Nephron progenitor cell (in vitro differentiated cells): ENCODE measurements around the gene CCDC141.

Experiments
- DNase-seq: peaks from one replicate; pipeline ENCODE4 v3.0.0; 2021
- H3K27ac Mint-ChIP-seq: 2 replicates; pipeline ENCODE4 v1.8.0; 2021; ENCODE audit warnings: mild to moderate bottlenecking, moderate library complexity, mixed read lengths
- H3K27me3 Mint-ChIP-seq: 2 replicates; pipeline ENCODE4 v1.8.0; 2021; ENCODE audit warnings: mild to moderate bottlenecking, low read depth, mixed read lengths; ENCODE audit not compliant: poor library complexity
- H3K36me3 Mint-ChIP-seq: 2 replicates; pipeline ENCODE4 v1.8.0; 2021; ENCODE audit warnings: low read depth, mixed read lengths
- H3K4me1 Mint-ChIP-seq: 2 replicates; pipeline ENCODE4 v1.8.0; 2021; ENCODE audit warnings: mixed read lengths
- H3K4me3 Mint-ChIP-seq: 2 replicates; pipeline ENCODE4 v1.8.0; 2021; ENCODE audit warnings: mild to moderate bottlenecking, moderate library complexity, mixed read lengths
- H3K9me3 Mint-ChIP-seq: 2 replicates; pipeline ENCODE4 v1.8.0; 2021; ENCODE audit warnings: mild to moderate bottlenecking, moderate library complexity, mixed read lengths
- TF ChIP-seq, protein P1 (sequence below): fragments of 200-600 bp; sonication (generic); IDR thresholded peaks from 2 replicates; pipeline ENCODE4 v1.5.0; 2021; ENCODE audit warnings: antibody characterized with exemption

Gene CCDC141

DNA sequence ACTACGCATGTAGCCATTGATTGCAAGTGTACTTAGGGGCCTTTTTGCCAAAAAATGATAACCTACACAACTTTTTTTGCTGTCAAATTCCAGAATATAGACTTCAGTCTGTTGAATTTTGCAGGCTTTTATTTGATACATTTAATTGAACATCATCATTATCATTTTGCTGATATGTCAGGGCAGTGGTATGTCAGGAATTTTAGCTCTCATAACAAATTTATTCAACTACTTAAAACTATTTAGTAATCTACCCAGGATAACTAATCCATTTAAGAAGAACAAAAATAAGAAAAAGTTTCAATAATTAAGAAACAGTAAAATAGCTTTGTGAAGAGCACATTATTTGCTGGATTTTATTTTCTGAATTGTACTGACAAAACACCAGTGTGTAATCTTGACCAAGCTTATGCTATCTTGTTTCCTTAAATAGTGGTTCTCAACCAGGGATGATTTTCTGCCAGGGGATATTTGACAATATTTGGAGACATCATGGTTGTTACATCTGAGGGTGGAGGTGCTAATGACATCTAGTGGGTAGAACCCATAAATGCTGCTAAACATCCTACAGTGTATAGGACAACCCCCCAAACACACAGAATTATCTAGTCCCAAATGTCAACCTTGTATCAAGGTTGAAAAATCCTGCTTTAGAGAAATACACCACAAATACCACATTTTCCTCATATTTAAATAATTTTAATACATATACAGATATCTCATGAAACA is 230.6 kb downstream of the CCDC141 start:
- no peak overlapping the region for H3K4me3 Mint-ChIP-seq
- no peak overlapping the region for H3K27ac Mint-ChIP-seq
- H3K27me3 Mint-ChIP-seq = peaks cover 3% of the 10 kb centered on the region
- TF ChIP-seq, protein P1, sequence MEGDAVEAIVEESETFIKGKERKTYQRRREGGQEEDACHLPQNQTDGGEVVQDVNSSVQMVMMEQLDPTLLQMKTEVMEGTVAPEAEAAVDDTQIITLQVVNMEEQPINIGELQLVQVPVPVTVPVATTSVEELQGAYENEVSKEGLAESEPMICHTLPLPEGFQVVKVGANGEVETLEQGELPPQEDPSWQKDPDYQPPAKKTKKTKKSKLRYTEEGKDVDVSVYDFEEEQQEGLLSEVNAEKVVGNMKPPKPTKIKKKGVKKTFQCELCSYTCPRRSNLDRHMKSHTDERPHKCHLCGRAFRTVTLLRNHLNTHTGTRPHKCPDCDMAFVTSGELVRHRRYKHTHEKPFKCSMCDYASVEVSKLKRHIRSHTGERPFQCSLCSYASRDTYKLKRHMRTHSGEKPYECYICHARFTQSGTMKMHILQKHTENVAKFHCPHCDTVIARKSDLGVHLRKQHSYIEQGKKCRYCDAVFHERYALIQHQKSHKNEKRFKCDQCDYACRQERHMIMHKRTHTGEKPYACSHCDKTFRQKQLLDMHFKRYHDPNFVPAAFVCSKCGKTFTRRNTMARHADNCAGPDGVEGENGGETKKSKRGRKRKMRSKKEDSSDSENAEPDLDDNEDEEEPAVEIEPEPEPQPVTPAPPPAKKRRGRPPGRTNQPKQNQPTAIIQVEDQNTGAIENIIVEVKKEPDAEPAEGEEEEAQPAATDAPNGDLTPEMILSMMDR = no peak
- DNase-seq = no peak
- peaks cover 6% of the 10 kb centered on the region for H3K4me1 Mint-ChIP-seq
- no peaks in the 10 kb centered on the region for H3K9me3 Mint-ChIP-seq
- no peaks in the 10 kb centered on the region for H3K36me3 Mint-ChIP-seq

GRCh38 chr2:178811901-178812300 is 238.0 kb downstream of the CCDC141 start:
- TF ChIP-seq, protein P1 = no peak
- H3K36me3 Mint-ChIP-seq = no peaks in the 10 kb centered on the region
- peaks cover 3% of the 10 kb centered on the region for H3K27me3 Mint-ChIP-seq
- no peaks in the 10 kb centered on the region for H3K9me3 Mint-ChIP-seq
- no peak overlapping the region for H3K27ac Mint-ChIP-seq
- peaks cover under 1% of the 10 kb centered on the region for H3K4me1 Mint-ChIP-seq
- no peak for DNase-seq
- no peak overlapping the region for H3K4me3 Mint-ChIP-seq

GRCh38 chr2:178811045-178811444 is 238.9 kb downstream of the CCDC141 start:
- no peak overlapping the region for H3K4me3 Mint-ChIP-seq
- no peaks in the 10 kb centered on the region for H3K9me3 Mint-ChIP-seq
- peaks cover 3% of the 10 kb centered on the region for H3K27me3 Mint-ChIP-seq
- H3K27ac Mint-ChIP-seq = no peak overlapping the region
- no peaks in the 10 kb centered on the region for H3K36me3 Mint-ChIP-seq
- DNase-seq = no peak
- TF ChIP-seq, protein P1 = no peak
- peaks cover 8% of the 10 kb centered on the region for H3K4me1 Mint-ChIP-seq

GRCh38 chr2:178810422-178810821 is 239.5 kb downstream of the CCDC141 start:
- no peak for DNase-seq
- Mint-ChIP-seq H3K27ac (no peak overlapping the region), H3K9me3 (no peaks in the 10 kb centered on the region), H3K36me3 (no peaks in the 10 kb centered on the region), H3K4me3 (no peak overlapping the region), H3K27me3 (peaks cover 3% of the 10 kb centered on the region), H3K4me1 (peaks cover 8% of the 10 kb centered on the region)
- TF ChIP-seq, protein P1 = no peak

DNA sequence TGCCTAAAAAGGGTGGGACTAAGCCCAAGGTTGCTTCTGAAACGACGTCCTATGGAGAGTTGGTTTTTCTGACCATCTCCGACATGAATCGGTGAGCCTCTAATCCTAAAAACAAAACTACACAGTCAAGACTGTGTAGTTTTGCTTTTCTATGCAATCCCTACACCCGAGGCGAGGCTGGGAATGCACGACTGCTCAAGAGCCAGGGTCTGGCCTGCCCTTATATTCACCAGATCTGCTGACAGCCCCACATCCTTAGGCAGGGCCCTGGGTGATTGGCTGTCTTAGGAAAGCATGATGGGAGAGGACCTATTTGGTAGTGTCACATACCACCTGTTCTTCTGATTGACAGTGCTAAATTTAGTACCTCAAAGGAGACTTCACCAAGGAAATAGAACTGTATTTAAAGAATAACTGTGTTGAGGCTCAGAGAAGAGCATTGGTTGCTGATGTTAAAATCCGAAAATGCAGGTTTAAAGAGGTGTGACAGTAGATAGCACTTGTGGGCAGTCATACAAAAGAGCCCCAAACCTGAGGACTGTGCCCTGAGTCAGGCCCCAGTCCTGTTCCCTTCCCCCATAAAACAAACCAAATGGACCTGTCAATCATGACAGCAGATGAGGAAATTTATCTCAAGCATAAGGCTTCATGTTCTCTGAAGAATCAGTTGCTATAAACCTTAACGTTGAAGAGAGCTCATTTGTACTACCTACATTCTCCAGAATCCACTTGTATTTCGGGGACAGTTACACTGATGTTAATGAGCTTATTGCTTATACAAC is 242.5 kb downstream of the CCDC141 start, which contains the start of gene TTN:
Gene TTN, minus strand, starts transcription at position 197 of the 782 bp plus-strand sequence. CDS start 2,781 bp downstream, outside the sequence.
- H3K36me3 Mint-ChIP-seq = no peaks in the 10 kb centered on the region
- H3K27ac Mint-ChIP-seq = no peak within 1 kb of the TSS
- DNase-seq = no peak
- no peaks in the 10 kb centered on the region for H3K27me3 Mint-ChIP-seq
- no peaks in the 10 kb centered on the region for H3K9me3 Mint-ChIP-seq
- TF ChIP-seq, protein P1 = no peak
- peaks cover 8% of the 10 kb centered on the region for H3K4me1 Mint-ChIP-seq
- no peak within 1 kb of the TSS for H3K4me3 Mint-ChIP-seq
